Subcutaneous abdominal adipose tissue (tissue), 5 donors: Measurements from ENCODE around the gene DNAJC8.

Experiments
- H3K27ac ChIP-seq: one replicate; pipeline ENCODE4 v1.7.0; 2013; ENCODE audit warnings: low read depth, mild to moderate bottlenecking, inconsistent platforms, low read length, moderate library complexity
- H3K27me3 ChIP-seq, 5 donors: one replicate each; pipeline ENCODE4 v1.7.0; 2013; ENCODE audit warnings: low read length in 5 of 5, inconsistent platforms in 1 of 5; ENCODE audit not compliant: control insufficient read depth in 5 of 5, insufficient read depth in 4 of 5
- H3K36me3 ChIP-seq, 5 donors: one replicate each; pipeline ENCODE4 v1.7.0; 2013; ENCODE audit warnings: low read length in 5 of 5; ENCODE audit not compliant: control insufficient read depth in 5 of 5, insufficient read depth in 5 of 5
- H3K4me1 ChIP-seq, 5 donors: one replicate each; pipeline ENCODE4 v1.7.0; 2013; ENCODE audit warnings: low read length in 5 of 5, mild to moderate bottlenecking in 3 of 5, moderate library complexity in 1 of 5; ENCODE audit not compliant: control insufficient read depth in 5 of 5, insufficient read depth in 5 of 5
- H3K4me3 ChIP-seq, 5 donors: one replicate each; pipeline ENCODE4 v1.7.0; 2013; ENCODE audit warnings: low read length in 5 of 5, low read depth in 1 of 5
- H3K9ac ChIP-seq, 5 donors: one replicate each; pipeline ENCODE4 v1.7.0; 2013; ENCODE audit warnings: low read length in 5 of 5, mild to moderate bottlenecking in 4 of 5, moderate library complexity in 3 of 5
- H3K9me3 ChIP-seq, 5 donors: one replicate each; pipeline ENCODE4 v1.7.0; 2013; ENCODE audit warnings: low read length in 5 of 5; ENCODE audit not compliant: control insufficient read depth in 5 of 5
- donor health status: healthy.
- donor health status: healthy.
- donor health status: healthy.
- donor health status: healthy.
- donor health status: healthy.

DNAJC8 gene

GRCh38 chr1:28267633-28268032 is 34.8 kb upstream of the DNAJC8 start:
- H3K27ac ChIP-seq: peak overlapping the region; percentile 23
- no peak overlapping the region for H3K4me3 ChIP-seq
- no peaks in the 10 kb centered on the region for H3K27me3 ChIP-seq
- H3K9ac ChIP-seq: peak overlapping the region in 1 of 5 donors; percentile 48
- H3K9me3 ChIP-seq: no peaks in the 10 kb centered on the region
- H3K36me3 ChIP-seq: peaks cover 3 to 23% (median 14%) of the 10 kb centered on the region in 5 donors
- peaks cover 5 to 45% (median 33%) of the 10 kb centered on the region in 5 donors for H3K4me1 ChIP-seq

- Histone ChIP-seq H3K27ac (peak overlapping the region; percentile 23), H3K36me3 (peaks cover 3 to 15% (median 7%) of the 10 kb centered on the region in 5 donors), H3K9ac (peak overlapping the region in 4 of 5 donors; percentile 19 to 52 (median 39)), H3K4me1 (peaks cover 5 to 52% (median 36%) of the 10 kb centered on the region in 5 donors), H3K27me3 (no peaks in the 10 kb centered on the region), H3K4me3 (no peak overlapping the region), H3K9me3 (no peaks in the 10 kb centered on the region)
Observed at GRCh38 chr1:28266920-28267322, 34.1 kb upstream of the DNAJC8 start.

- H3K9ac ChIP-seq: peak overlapping the region in 1 of 5 donors; percentile 26
- peaks cover 0 to 4% (median 0%) of the 10 kb centered on the region in 5 donors for H3K36me3 ChIP-seq
- H3K4me3 ChIP-seq: no peak overlapping the region
- H3K9me3 ChIP-seq: no peaks in the 10 kb centered on the region
- H3K27ac ChIP-seq: no peak overlapping the region
- H3K4me1 ChIP-seq: peaks cover 8 to 64% (median 49%) of the 10 kb centered on the region in 5 donors
- no peaks in the 10 kb centered on the region for H3K27me3 ChIP-seq
Observed at GRCh38 chr1:28265577-28265976, 32.7 kb upstream of the DNAJC8 start.

GRCh38 chr1:28264897-28265296 is 32.1 kb upstream of the DNAJC8 start:
- no peaks in the 10 kb centered on the region for H3K27me3 ChIP-seq
- no peak overlapping the region for H3K27ac ChIP-seq
- H3K36me3 ChIP-seq: peaks cover 0 to 3% (median 0%) of the 10 kb centered on the region in 5 donors
- peaks cover 8 to 65% (median 50%) of the 10 kb centered on the region in 5 donors for H3K4me1 ChIP-seq
- H3K9me3 ChIP-seq: no peaks in the 10 kb centered on the region
- H3K9ac ChIP-seq: no peak overlapping the region
- no peak overlapping the region for H3K4me3 ChIP-seq

- peak overlapping the region; percentile 75 for H3K27ac ChIP-seq
- H3K9ac ChIP-seq: peak overlapping the region; percentile 37 to 74 (median 49)
- H3K27me3 ChIP-seq: no peaks in the 10 kb centered on the region
- H3K4me3 ChIP-seq: peak overlapping the region; percentile 79 to 96 (median 92)
- peaks cover 6 to 53% (median 44%) of the 10 kb centered on the region in 5 donors for H3K4me1 ChIP-seq
- H3K36me3 ChIP-seq: no peaks in the 10 kb centered on the region
- no peaks in the 10 kb centered on the region for H3K9me3 ChIP-seq
Observed at GRCh38 chr1:28260803-28261174, 28.0 kb upstream of the DNAJC8 start.

- Histone ChIP-seq H3K36me3 (no peaks in the 10 kb centered on the region), H3K27ac (peak overlapping the region; percentile 83), H3K4me3 (peak overlapping the region; percentile 79 to 96 (median 92)), H3K9me3 (no peaks in the 10 kb centered on the region), H3K27me3 (no peaks in the 10 kb centered on the region), H3K9ac (peak overlapping the region in 4 of 5 donors; percentile 86 to 93 (median 88)), H3K4me1 (peaks cover 6 to 52% (median 42%) of the 10 kb centered on the region in 5 donors)
Observed at GRCh38 chr1:28259934-28260802, 27.3 kb upstream of the DNAJC8 start.

- H3K36me3 ChIP-seq: no peaks in the 10 kb centered on the region
- H3K9me3 ChIP-seq: no peaks in the 10 kb centered on the region
- H3K9ac ChIP-seq: peak within 1 kb of the TSS in 4 of 5 donors; percentile 86 to 93 (median 88)
- H3K4me3 ChIP-seq: peak within 1 kb of the TSS; percentile 53 to 96 (median 92)
- H3K27ac ChIP-seq: peak within 1 kb of the TSS; percentile 83
- H3K4me1 ChIP-seq: peaks cover 6 to 44% (median 36%) of the 10 kb centered on the region in 5 donors
- no peaks in the 10 kb centered on the region for H3K27me3 ChIP-seq
Observed at GRCh38 chr1:28259252-28259933, 26.6 kb upstream of the DNAJC8 start, which contains the start of gene SESN2. TSS of gene SESN2 (plus strand) at chr1:28259518. CDS start at chr1:28259848, 330 bp downstream.

- H3K9me3 ChIP-seq: no peaks in the 10 kb centered on the region
- H3K4me3 ChIP-seq: peak overlapping the region; percentile 2 to 96 (median 53)
- peak overlapping the region in 4 of 5 donors; percentile 29 to 76 (median 50) for H3K9ac ChIP-seq
- H3K27ac ChIP-seq: peak overlapping the region; percentile 57
- no peaks in the 10 kb centered on the region for H3K36me3 ChIP-seq
- H3K4me1 ChIP-seq: peaks cover 6 to 38% (median 36%) of the 10 kb centered on the region in 5 donors
- no peaks in the 10 kb centered on the region for H3K27me3 ChIP-seq
Observed at GRCh38 chr1:28258628-28259251, 25.9 kb upstream of the DNAJC8 start.

GRCh38 chr1:28257736-28258135 is 24.9 kb upstream of the DNAJC8 start:
- H3K4me3 ChIP-seq: no peak overlapping the region
- no peaks in the 10 kb centered on the region for H3K9me3 ChIP-seq

More at GRCh38 chr1:28257736-28258135, 24.9 kb upstream of the DNAJC8 start:
- H3K27ac ChIP-seq: no peak overlapping the region
- no peaks in the 10 kb centered on the region for H3K27me3 ChIP-seq
- H3K36me3 ChIP-seq: no peaks in the 10 kb centered on the region
- peaks cover 3 to 28% (median 28%) of the 10 kb centered on the region in 5 donors for H3K4me1 ChIP-seq
- no peak overlapping the region for H3K9ac ChIP-seq
